OCI-LY7 (cell line): Measurements from ENCODE around the gene NWD2. TPM values are rescaled to one million over a fixed set of nuclear protein-coding genes. Genes with fewer than 3 reads are reported as not detected.

Source experiments
- BruUV-seq: library from RNA; stranded (reverse); fragments of 400-500 nt; replicated peaks from 2 replicates; lab custom pipeline; 2021; lab: Mats Ljungman, UMichigan
- CTCF ChIA-PET: fragments of 300-600 bp; sonication (Branson Sonifier 250); formaldehyde crosslinking; loops from one replicate; lab custom pipeline; 2022; ENCODE audit warnings: antibody characterized with exemption; ENCODE audit not compliant: unreplicated experiment; lab: Charles Lee
- POLR2A ChIA-PET: fragments of 300-600 bp; sonication (Branson Sonifier 250); formaldehyde crosslinking; loops from one replicate; lab custom pipeline; 2022; ENCODE audit warnings: antibody characterized with exemption; lab: Charles Lee
- DNase-seq: peaks from one replicate; pipeline ENCODE4 v3.0.0-alpha.2; 2015; ENCODE audit warnings: low spot score
- H2AFZ ChIP-seq: fragments of 200-600 bp; sonication (generic), shearing (Covaris generic); 2 replicates; pipeline ENCODE4 v1.6.1; 2014; ENCODE audit warnings: mild to moderate bottlenecking, antibody characterized with exemption, low read length, moderate library complexity
- H3K27ac ChIP-seq: fragments of 200-600 bp; sonication (generic); 2 replicates; pipeline ENCODE4 v1.5.1; 2014; ENCODE audit warnings: mixed run types, low read depth, mild to moderate bottlenecking, moderate library complexity, low read length, inconsistent platforms; ENCODE audit not compliant: poor library complexity, severe bottlenecking
- H3K36me3 ChIP-seq: fragments of 200-600 bp; sonication (generic); 2 replicates; pipeline ENCODE4 v1.6.1; 2014; ENCODE audit warnings: mild to moderate bottlenecking, antibody characterized with exemption, low read length, moderate library complexity, mixed read lengths; ENCODE audit not compliant: insufficient read depth
- H3K4me1 ChIP-seq: fragments of 200-600 bp; sonication (generic); 2 replicates; pipeline ENCODE4 v1.5.1; 2014; ENCODE audit warnings: mild to moderate bottlenecking, low read length; ENCODE audit not compliant: insufficient read depth, poor library complexity, severe bottlenecking
- H3K4me2 ChIP-seq: fragments of 200-600 bp; sonication (generic); 2 replicates; pipeline ENCODE4 v1.6.1; 2014; ENCODE audit warnings: mild to moderate bottlenecking, low read length
- H3K4me3 ChIP-seq: fragments of 200-600 bp; sonication (generic); 2 replicates; pipeline ENCODE4 v1.5.1; 2014; ENCODE audit warnings: mild to moderate bottlenecking, low read depth, low read length; ENCODE audit not compliant: poor library complexity, severe bottlenecking
- H3K79me2 ChIP-seq: fragments of 200-600 bp; sonication (generic); 2 replicates; pipeline ENCODE4 v1.6.1; 2016; ENCODE audit warnings: low read depth, mild to moderate bottlenecking, low read length, moderate library complexity, mixed read lengths; ENCODE audit not compliant: insufficient read depth
- H3K9me2 ChIP-seq: fragments of 200-600 bp; sonication (generic); 2 replicates; pipeline ENCODE4 v1.6.1; 2016; ENCODE audit warnings: mild to moderate bottlenecking, low read length, mixed read lengths; ENCODE audit not compliant: insufficient read depth
- H3K9me3 ChIP-seq: fragments of 200-600 bp; sonication (generic); 2 replicates; pipeline ENCODE4 v1.6.1; 2014; ENCODE audit warnings: mild to moderate bottlenecking, mixed run types, low read length, mixed read lengths
- H4K20me1 ChIP-seq: fragments of 200-600 bp; sonication (generic); 2 replicates; pipeline ENCODE4 v1.6.1; 2014; ENCODE audit warnings: mild to moderate bottlenecking, antibody characterized with exemption, low read length, moderate library complexity, mixed read lengths; ENCODE audit not compliant: insufficient read depth
- EZH2phosphoT487 ChIP-seq: fragments of 200-600 bp; sonication (generic); IDR thresholded peaks from 2 replicates; pipeline ENCODE4 v1.6.1; 2018; ENCODE audit warnings: low read depth, borderline replicate concordance, mild to moderate bottlenecking, mixed run types, antibody characterized with exemption, low read length, moderate library complexity, mixed read lengths
- intact Hi-C: fragments of 100-400 bp; cut with micrococcal nuclease; formaldehyde crosslinking; loops from one replicate; pipeline ENCODE4 v1.10.0; 2022; ENCODE audit not compliant: unreplicated experiment
- total RNA-seq, 2 experiments: library from RNA; depleted of rRNA in 1 of 2; stranded (reverse); fragments of >200 nt in 1 of 2; shearing (Covaris generic) in 1 of 2; gene quantifications; 2 replicates each; pipeline ENCODE4 v1.2.3, GENCODE V29; 2014 to 2022
- TF ChIP-seq, protein P1 (sequence below): fragments of 200-600 bp; sonication (generic); conservative IDR thresholded peaks from 2 replicates; pipeline ENCODE4 v1.5.1; 2014; ENCODE audit warnings: mild to moderate bottlenecking, antibody characterized with exemption, low read length, moderate library complexity, mixed read lengths

The NWD2 gene
- total RNA-seq, 2 experiments from 2014 or later = not detected

DNA sequence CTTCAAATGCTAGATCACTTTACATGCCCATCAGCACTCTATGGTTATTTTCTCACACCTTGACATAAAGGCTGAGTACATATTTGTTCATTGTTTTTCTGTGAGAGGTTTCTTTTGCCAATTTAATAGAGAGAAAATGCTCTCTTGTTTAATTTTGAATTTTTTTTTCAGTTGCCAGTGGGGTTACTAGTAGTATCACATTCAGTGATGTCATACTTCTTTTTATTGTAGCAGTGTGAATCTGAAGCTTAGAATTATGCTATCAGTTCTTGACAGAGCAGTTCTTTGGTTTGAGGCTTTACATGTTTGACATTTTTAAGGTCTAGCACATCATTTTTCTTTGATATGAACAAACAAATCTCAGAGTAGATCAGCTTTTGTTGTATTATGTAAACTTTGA, 185.4 kb downstream of the NWD2 start:
- no peaks in the 10 kb centered on the region for H4K20me1 ChIP-seq
- no peak overlapping the region for H3K27ac ChIP-seq
- no peaks in the 10 kb centered on the region for H3K4me1 ChIP-seq
- H3K9me3 ChIP-seq = no peaks in the 10 kb centered on the region
- H3K79me2 ChIP-seq = no peaks in the 10 kb centered on the region
- H3K9me2 ChIP-seq = no peaks in the 10 kb centered on the region
- intact Hi-C loops = no loop called here
- no peaks in the 10 kb centered on the region for H3K36me3 ChIP-seq
- H2AFZ ChIP-seq = no peak overlapping the region
- no TSS peak for BruUV-seq
- no peak for DNase-seq
- H3K4me3 ChIP-seq = no peak overlapping the region
- TF ChIP-seq, protein P1, sequence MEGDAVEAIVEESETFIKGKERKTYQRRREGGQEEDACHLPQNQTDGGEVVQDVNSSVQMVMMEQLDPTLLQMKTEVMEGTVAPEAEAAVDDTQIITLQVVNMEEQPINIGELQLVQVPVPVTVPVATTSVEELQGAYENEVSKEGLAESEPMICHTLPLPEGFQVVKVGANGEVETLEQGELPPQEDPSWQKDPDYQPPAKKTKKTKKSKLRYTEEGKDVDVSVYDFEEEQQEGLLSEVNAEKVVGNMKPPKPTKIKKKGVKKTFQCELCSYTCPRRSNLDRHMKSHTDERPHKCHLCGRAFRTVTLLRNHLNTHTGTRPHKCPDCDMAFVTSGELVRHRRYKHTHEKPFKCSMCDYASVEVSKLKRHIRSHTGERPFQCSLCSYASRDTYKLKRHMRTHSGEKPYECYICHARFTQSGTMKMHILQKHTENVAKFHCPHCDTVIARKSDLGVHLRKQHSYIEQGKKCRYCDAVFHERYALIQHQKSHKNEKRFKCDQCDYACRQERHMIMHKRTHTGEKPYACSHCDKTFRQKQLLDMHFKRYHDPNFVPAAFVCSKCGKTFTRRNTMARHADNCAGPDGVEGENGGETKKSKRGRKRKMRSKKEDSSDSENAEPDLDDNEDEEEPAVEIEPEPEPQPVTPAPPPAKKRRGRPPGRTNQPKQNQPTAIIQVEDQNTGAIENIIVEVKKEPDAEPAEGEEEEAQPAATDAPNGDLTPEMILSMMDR = no peak
- TF ChIP-seq EZH2phosphoT487 = no peak
- H3K4me2 ChIP-seq = no peak overlapping the region
- POLR2A ChIA-PET = interaction anchor here (0.5 kb wide), 1 partner anchor 1005 kb away, joined by 3 read pairs; no protein-coding TSS in a partner anchor
- CTCF ChIA-PET = no interaction called here

DNA sequence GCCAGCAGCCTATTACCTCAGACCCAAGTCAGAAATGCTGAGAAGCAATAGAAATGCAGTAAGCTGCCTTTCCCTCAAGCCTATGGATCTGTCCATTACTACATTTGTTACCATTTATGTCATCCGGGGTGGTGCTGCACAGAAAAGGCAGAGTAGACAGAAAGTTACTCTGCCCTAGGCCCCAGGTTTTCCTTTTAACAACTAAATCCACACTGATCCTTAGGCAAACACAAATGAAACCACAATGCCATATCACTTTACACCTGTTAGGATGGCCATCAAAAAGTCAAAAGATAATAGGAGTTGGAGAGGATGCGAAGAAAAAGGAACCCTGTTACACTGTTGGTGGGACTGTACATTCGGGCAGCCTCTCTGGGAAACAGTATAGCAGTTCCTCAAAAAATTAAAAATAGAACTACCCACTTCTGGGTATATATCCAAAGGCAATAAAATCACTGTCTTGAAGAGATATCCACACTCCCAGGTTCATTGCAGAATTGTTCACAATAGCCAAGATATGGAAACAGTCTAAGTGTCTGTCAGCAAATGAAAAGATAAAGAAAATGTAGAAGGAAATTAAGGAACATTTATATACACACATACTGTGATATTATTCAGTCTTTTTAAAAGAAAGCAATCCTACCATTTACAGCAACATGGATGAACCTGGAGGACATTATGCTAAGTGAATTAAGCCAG, 186.3 kb downstream of the NWD2 start:
- ChIA-PET POLR2A (no interaction called here), CTCF (no interaction called here)
- Histone ChIP-seq H3K27ac (no peak overlapping the region), H3K79me2 (no peaks in the 10 kb centered on the region), H4K20me1 (no peaks in the 10 kb centered on the region), H3K4me1 (no peaks in the 10 kb centered on the region), H2AFZ (no peak overlapping the region), H3K36me3 (no peaks in the 10 kb centered on the region), H3K9me2 (no peaks in the 10 kb centered on the region), H3K4me3 (no peak overlapping the region), H3K4me2 (no peak overlapping the region), H3K9me3 (no peaks in the 10 kb centered on the region)
- no peak for DNase-seq
- TF ChIP-seq, protein P1 = no peak
- no peak for TF ChIP-seq EZH2phosphoT487
- no TSS peak for BruUV-seq
- intact Hi-C loops = no loop called here

DNA sequence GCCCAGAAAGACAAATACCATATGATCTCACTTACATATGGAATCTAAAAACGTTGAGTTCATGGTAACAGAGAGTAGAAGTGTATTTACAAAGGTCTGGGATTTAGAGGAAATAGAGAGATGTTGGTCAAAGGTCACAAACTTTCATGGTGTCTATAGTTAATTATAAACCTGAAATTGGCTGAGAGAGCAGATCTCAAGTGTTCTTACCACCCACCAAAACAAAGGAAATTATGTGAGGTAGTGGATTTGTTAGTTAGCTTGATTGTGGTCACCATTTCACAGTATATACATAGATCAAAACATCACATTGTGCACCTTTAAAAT, 186.8 kb downstream of the NWD2 start:
- ChIA-PET POLR2A (interaction anchor here (1.3 kb wide), 1 partner anchor 9 kb away, joined by 3 read pairs; no protein-coding TSS in a partner anchor), CTCF (no interaction called here)
- TF ChIP-seq EZH2phosphoT487 = no peak
- TF ChIP-seq, protein P1 = no peak
- intact Hi-C loops = no loop called here
- Histone ChIP-seq H3K4me1 (no peaks in the 10 kb centered on the region), H3K27ac (no peak overlapping the region), H4K20me1 (no peaks in the 10 kb centered on the region), H3K79me2 (no peaks in the 10 kb centered on the region), H3K9me3 (no peaks in the 10 kb centered on the region), H2AFZ (no peak overlapping the region), H3K4me3 (no peak overlapping the region), H3K4me2 (no peak overlapping the region), H3K9me2 (no peaks in the 10 kb centered on the region), H3K36me3 (no peaks in the 10 kb centered on the region)
- DNase-seq = no peak
- BruUV-seq = no TSS peak
